Osteocyte (in vitro differentiated cells): ENCODE measurements around the gene C19orf18. TPM values are rescaled to one million over a fixed set of nuclear protein-coding genes. Genes with fewer than 3 reads are reported as not detected.

Experiments used
- DNase-seq: peaks from one replicate; pipeline ENCODE4 v3.0.0; 2021; ENCODE audit warnings: mixed read lengths; ENCODE audit not compliant: unreplicated experiment; ENCODE audit errors: extremely low spot score
- H3K27ac Mint-ChIP-seq: one replicate; pipeline ENCODE4 v1.8.0; 2021; ENCODE audit warnings: mild to moderate bottlenecking, mixed read lengths; ENCODE audit not compliant: unreplicated experiment
- H3K27me3 Mint-ChIP-seq: one replicate; pipeline ENCODE4 v1.8.0; 2021; ENCODE audit warnings: mixed read lengths; ENCODE audit not compliant: unreplicated experiment
- H3K36me3 Mint-ChIP-seq: one replicate; pipeline ENCODE4 v1.8.0; 2021; ENCODE audit warnings: mixed read lengths; ENCODE audit not compliant: unreplicated experiment
- H3K4me1 Mint-ChIP-seq: one replicate; pipeline ENCODE4 v1.8.0; 2021; ENCODE audit warnings: mixed read lengths; ENCODE audit not compliant: unreplicated experiment
- H3K4me3 Mint-ChIP-seq: one replicate; pipeline ENCODE4 v1.8.0; 2021; ENCODE audit warnings: mild to moderate bottlenecking, moderate library complexity, mixed read lengths; ENCODE audit not compliant: unreplicated experiment
- H3K9me3 Mint-ChIP-seq: one replicate; pipeline ENCODE4 v1.8.0; 2021; ENCODE audit warnings: mixed read lengths; ENCODE audit not compliant: unreplicated experiment
- long read RNA-seq: library from polyadenylated mRNA; unstranded; transcript quantifications from one replicate; pipeline ENCODE4 v2.0.0, GENCODE V29; 2021
- total RNA-seq: library from RNA; stranded (reverse); gene quantifications from 2 replicates; pipeline ENCODE4 v1.2.1, GENCODE V29; 2021
- TF ChIP-seq, protein P1 (sequence below): fragments of 200-600 bp; sonication (generic); IDR thresholded peaks from 2 replicates; pipeline ENCODE4 v1.5.0; 2021; ENCODE audit warnings: antibody characterized with exemption, mild to moderate bottlenecking, moderate library complexity

C19orf18 gene
- total RNA-seq: 1.4 and 1.8 TPM in 2 replicates
- long read RNA-seq: 0 reads

DNA sequence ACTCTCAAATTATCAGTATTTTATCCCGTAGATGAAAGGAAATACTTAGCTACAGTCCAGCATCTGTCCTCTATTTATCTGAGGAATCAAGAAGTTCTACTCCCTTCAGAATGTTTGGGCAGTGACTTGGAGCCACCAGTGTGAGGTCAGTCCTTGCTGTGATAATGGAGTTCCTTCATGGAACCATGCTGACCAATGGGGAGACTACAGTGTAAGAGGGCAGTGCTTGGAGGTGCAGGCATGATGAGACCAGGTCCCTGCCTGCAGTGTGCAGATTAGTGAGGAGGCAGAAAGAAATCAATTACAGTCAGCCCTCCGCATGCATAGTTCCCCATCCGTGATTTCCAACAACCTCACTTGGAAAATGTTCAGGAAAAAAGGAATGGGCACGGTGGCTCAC is at the start of gene C19orf18:
Gene C19orf18 (minus strand): TSS at position 101 of the 400 bp plus-strand sequence. CDS start 102 bp downstream, outside the sequence.
- Mint-ChIP-seq H3K27ac (no peak within 1 kb of the TSS), H3K4me1 (no peaks in the 10 kb centered on the region), H3K4me3 (no peak within 1 kb of the TSS), H3K9me3 (peaks cover 62% of the 10 kb centered on the region), H3K36me3 (peaks cover 54% of the 10 kb centered on the region), H3K27me3 (no peaks in the 10 kb centered on the region)
- TF ChIP-seq, protein P1, sequence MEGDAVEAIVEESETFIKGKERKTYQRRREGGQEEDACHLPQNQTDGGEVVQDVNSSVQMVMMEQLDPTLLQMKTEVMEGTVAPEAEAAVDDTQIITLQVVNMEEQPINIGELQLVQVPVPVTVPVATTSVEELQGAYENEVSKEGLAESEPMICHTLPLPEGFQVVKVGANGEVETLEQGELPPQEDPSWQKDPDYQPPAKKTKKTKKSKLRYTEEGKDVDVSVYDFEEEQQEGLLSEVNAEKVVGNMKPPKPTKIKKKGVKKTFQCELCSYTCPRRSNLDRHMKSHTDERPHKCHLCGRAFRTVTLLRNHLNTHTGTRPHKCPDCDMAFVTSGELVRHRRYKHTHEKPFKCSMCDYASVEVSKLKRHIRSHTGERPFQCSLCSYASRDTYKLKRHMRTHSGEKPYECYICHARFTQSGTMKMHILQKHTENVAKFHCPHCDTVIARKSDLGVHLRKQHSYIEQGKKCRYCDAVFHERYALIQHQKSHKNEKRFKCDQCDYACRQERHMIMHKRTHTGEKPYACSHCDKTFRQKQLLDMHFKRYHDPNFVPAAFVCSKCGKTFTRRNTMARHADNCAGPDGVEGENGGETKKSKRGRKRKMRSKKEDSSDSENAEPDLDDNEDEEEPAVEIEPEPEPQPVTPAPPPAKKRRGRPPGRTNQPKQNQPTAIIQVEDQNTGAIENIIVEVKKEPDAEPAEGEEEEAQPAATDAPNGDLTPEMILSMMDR: no peak
- DNase-seq: no peak

DNA sequence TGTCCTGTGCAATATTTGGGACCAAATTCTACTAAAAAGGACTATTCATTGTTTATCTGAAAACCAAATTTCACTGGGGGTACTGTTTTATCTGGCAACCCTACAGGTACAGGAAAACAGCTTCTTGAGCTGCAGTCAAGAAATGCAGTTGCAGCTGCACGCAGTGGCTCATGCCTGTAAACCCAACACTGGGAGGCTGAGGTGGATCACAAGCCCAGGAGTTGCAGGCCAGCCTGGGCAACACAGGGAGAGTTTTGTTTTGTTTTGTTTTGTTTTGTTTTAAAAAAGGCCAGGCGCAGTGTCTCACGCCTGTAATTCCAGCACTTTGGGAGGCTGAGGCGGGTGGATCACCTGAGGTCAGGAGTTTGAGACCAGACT is 47.9 kb upstream of the C19orf18 start:
- Mint-ChIP-seq H3K27ac (no peak overlapping the region), H3K4me3 (no peak overlapping the region), H3K4me1 (no peaks in the 10 kb centered on the region), H3K9me3 (peaks cover 20% of the 10 kb centered on the region), H3K27me3 (no peaks in the 10 kb centered on the region), H3K36me3 (no peaks in the 10 kb centered on the region)
- TF ChIP-seq, protein P1: no peak
- DNase-seq: no peak

DNA sequence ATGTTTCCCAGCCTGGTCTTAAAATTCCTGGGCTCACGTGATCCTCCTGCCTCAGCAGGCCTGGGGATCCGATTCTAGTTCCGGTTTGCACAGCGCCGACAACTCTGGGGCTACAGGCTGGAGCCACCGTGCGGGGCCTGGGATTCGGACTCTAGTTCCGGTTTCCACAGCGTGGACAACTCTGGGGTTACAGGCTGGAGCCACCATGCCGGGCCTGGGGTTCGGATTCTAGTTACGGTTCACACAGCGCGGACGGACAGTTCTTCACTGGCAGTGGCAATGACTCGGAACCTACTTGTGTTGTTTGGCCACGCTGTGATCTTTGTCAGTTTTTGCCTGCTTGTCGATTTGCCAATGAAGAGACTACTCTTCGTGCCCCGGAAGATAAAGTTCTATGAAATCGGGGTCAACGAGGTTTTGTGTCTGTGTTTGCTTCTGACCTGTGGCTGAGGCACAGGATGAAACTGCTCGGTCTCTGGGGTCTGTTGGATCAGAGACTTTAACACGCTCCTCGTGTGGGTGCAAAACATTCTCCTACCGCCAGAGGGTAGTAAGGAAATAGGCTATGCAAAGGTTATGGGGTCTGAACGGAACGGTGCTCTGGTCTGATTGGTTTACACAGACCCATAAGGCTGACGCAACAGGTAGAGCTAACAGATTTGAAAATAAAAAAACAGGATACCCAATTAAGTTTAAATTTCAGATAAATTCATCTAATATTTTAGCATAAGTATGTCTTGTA is 47.4 kb upstream of the C19orf18 start:
- no peak overlapping the region for H3K27ac Mint-ChIP-seq
- no peak for DNase-seq
- H3K36me3 Mint-ChIP-seq: no peaks in the 10 kb centered on the region
- no peak overlapping the region for H3K4me3 Mint-ChIP-seq
- TF ChIP-seq, protein P1: peak; percentile 16
- H3K27me3 Mint-ChIP-seq: no peaks in the 10 kb centered on the region
- peaks cover 18% of the 10 kb centered on the region for H3K9me3 Mint-ChIP-seq
- no peaks in the 10 kb centered on the region for H3K4me1 Mint-ChIP-seq

DNA sequence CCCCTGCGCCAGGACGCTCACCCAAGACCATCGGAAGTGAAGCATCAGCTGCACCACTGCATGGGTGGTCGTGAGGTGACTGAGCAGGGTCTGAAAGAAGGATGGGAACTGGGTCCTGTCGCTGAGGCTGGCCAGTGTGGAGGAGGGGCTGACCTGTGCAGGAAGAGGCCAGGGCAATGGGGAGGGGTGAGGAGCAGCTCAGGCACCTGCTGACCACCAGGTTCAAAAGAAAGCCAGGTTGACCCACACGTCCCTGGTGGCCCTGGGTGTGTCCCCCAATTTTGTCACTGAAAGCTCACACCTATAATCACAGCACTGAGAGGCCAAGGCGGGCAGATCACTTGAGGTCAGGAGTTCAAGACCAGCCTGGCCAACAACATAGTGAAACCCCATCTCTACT is 45.8 kb upstream of the C19orf18 start:
- Mint-ChIP-seq H3K27me3 (no peaks in the 10 kb centered on the region), H3K36me3 (no peaks in the 10 kb centered on the region), H3K9me3 (peaks cover 24% of the 10 kb centered on the region), H3K4me3 (no peak overlapping the region), H3K4me1 (no peaks in the 10 kb centered on the region), H3K27ac (no peak overlapping the region)
- TF ChIP-seq, protein P1: no peak
- DNase-seq: no peak

DNA sequence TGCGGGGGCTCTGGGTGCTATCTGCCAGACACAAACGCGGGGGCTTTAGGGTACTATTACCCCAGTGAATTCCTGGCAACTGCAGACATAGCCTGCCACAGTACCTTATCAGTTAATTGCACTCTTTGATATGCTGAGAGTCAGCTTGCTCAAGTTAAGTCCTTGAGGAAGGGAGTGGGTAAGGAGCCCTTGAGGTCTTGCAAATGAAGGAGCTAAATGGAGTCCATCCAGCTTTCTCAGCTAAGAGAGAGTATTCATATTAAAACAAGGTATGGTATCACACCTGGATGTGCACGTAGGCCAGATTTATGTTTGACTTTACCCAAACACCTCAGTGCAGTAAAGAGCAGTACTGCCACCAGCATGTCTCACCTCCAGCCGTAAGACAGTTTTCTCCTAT is 39.8 kb upstream of the C19orf18 start:
- DNase-seq: no peak
- TF ChIP-seq, protein P1: no peak
- no peak overlapping the region for H3K4me3 Mint-ChIP-seq
- no peaks in the 10 kb centered on the region for H3K4me1 Mint-ChIP-seq
- no peaks in the 10 kb centered on the region for H3K27me3 Mint-ChIP-seq
- no peak overlapping the region for H3K27ac Mint-ChIP-seq
- H3K36me3 Mint-ChIP-seq: peaks cover 23% of the 10 kb centered on the region
- H3K9me3 Mint-ChIP-seq: peaks cover 28% of the 10 kb centered on the region
